ENCODE data around the gene SMYD5.
A peak's percentile ranks its signal among the peaks of the same experiment; 100 is the strongest.
"Not testable (repeated sequence)": the region's sequence is repeated elsewhere in the genome, so short reads cannot be mapped to it uniquely, and the experiment has no call there.

The SMYD5 gene

GRCh38 chr2:73214120-73215035 lies at the start of gene SMYD5:
Gene SMYD5 (plus strand): TSS chr2:73214245. CDS start chr2:73214267, 22 bp downstream.
- DNase-seq (ENCODE audit: low read depth in 2 of 3, low spot score in 2 of 3) = peak; percentile 75 to 79 (median 77)

- not testable (repeated sequence) for DNase-seq (ENCODE audit: low read depth in 2 of 3, low spot score in 2 of 3)
Observed at GRCh38 chr2:73165978-73166377, 48.1 kb upstream of the SMYD5 start.

DNA sequence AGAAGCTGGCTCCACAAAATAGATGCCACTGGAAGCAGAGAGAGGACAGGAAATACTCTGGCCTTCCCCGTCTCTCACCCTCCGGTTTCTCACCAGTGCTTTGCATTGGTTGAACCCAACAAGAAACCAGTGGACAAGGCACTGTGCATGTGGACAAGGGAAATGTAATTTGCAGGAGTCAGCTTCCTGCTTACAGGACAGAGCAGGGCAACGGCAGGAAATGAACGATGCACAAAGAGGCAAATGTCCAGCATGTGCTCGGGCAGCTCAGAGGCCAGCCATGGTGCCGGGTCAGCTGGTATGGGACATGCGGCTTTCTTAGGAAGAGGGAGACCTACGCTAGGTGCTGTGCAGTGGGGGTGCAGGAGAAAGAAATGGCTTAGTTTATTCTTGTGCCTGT lies 47.2 kb upstream of the SMYD5 start:
- not testable (repeated sequence) for DNase-seq (ENCODE audit: low read depth in 2 of 3, low spot score in 2 of 3)

- DNase-seq (ENCODE audit: low read depth in 2 of 3, low spot score in 2 of 3) = not testable (repeated sequence)
Observed at GRCh38 chr2:73168348-73168747, 45.7 kb upstream of the SMYD5 start.

- not testable (repeated sequence) for DNase-seq (ENCODE audit: low read depth in 2 of 3, low spot score in 2 of 3)
Observed at GRCh38 chr2:73170341-73170740, 43.7 kb upstream of the SMYD5 start.

DNA sequence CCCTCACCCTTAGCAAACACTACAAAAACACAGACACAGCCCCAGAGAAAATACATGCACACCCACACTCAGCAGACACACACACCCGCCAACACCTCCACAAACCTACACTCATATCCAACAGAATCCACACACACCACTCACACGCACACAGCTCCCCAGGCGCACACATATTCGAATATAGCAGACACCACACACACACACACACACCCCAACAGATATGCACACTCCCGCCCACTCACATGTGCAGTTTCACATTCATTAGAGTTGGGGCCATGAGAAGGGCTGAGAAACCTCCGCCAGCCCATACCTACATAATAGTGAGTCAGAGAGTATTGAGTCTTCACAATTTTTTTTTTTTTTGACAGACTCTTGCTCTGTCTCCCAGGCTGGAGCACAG lies 41.1 kb upstream of the SMYD5 start:
- DNase-seq (ENCODE audit: low read depth in 2 of 3, low spot score in 2 of 3) = peak in 1 of 3 experiments; percentile 19

DNA sequence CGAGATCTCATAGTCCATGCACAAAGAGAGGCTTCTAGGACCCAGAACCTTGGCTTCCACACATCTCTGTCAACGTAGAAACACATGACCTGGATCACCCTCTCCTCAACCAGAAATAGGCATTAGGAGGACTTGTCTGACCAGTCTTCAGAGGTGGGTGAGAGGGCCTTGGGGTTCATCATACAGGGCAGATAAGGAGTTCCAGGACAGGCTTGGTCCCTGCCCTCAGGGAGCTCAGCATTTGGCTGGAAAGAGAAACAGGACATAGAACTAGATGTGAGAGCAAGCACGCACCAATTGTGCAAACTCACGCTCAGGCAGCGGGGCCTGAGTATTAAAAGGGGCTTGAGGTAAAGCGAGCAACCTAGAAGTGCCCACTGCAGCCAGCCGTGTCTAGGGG lies 40.3 kb upstream of the SMYD5 start:
- no peak for DNase-seq (ENCODE audit: low read depth in 2 of 3, low spot score in 2 of 3)

DNA sequence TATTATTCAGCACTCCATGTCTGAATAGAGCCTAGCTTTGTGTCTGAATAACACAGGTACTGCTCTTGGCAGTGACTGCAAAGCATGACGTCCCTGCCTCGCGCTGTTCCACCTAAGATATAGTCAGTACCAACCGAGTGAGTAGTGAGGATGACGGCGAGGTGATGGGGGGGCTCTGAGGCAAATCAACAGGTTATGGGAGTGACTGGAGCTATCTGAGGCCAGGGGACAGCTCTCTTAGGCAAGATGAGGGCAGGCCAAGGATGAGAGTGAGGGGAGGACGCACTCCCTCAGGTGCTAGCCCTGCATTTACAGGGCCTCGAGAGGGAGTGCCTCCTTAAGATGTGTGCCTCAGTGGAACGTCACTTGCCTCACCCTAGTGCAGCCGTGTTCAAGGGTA lies 39.8 kb upstream of the SMYD5 start:
- DNase-seq (ENCODE audit: low read depth in 2 of 3, low spot score in 2 of 3) = no peak

DNA sequence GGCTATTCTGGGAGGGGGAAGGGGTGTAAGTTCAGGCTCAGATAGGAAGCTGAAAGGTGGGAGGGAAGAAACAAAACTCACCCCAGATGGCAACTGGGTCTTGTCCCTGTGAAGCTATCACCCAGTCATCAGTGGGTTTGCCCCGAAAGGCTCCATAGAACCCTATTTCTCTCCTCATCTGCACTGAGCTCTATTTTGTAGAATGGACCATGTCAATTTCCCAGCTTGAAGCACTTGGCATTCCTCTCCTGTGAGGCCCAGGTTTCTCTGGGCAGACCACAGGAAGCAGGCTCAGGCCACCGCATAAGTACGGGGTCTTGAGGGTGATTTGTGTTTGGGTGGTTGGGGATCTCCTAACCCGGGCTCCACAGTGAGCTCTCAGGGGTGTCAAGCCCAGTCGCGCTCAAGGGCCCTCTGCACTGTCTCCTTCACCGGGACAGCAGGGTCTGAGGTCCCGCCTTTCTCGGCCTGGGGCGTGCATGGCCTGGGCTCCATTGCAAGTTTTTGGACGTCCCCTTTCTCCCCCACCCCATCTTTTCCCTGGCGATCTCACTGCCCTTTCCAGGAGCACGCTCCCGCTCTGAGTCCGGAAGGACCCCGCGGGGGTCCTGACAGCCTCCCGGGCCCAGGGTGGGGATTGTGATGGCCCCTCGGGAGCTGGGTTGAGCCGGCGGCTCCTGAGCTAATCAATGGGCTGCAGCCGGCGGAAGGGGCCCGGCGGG lies 38.9 kb upstream of the SMYD5 start:
- no peak for DNase-seq (ENCODE audit: low read depth in 2 of 3, low spot score in 2 of 3)

- peak; percentile 48 to 57 (median 51) for DNase-seq (ENCODE audit: low read depth in 2 of 3, low spot score in 2 of 3)
Observed at GRCh38 chr2:73175663-73176204, 38.3 kb upstream of the SMYD5 start.

DNA sequence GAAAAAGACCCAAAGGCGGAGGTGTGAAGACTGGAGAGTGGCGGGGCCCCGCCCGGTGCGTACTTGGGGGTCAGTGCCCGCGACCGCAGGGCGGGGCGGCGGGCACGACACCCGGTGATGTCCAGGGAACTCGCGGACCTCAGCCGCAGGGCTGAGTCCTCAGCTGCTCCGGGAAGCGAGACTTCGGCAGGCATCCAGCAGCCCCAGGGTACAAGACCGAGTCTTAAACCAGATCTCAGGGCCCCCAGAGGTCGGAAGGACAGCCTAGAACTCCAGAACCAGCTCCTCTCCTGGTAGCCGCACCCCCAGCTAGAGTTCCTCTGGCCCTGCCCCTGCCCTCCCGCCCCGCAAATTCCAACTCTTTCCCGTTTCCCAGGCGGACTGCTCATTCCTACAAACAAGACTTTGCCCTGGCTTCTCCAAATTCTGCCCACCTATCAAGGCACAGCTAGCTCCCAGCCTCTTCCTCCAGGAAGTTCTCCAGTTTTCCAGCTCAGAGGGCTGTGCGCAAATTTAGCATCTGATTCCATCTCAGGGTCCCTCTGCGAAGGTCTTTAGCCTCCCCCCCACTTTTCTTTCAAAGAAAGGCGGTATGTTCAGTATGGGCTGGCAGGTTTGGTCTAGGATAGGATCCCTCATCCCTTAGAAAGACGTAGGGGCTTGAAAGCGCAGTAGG lies 37.7 kb upstream of the SMYD5 start:
- no peak for DNase-seq (ENCODE audit: low read depth in 2 of 3, low spot score in 2 of 3)

DNA sequence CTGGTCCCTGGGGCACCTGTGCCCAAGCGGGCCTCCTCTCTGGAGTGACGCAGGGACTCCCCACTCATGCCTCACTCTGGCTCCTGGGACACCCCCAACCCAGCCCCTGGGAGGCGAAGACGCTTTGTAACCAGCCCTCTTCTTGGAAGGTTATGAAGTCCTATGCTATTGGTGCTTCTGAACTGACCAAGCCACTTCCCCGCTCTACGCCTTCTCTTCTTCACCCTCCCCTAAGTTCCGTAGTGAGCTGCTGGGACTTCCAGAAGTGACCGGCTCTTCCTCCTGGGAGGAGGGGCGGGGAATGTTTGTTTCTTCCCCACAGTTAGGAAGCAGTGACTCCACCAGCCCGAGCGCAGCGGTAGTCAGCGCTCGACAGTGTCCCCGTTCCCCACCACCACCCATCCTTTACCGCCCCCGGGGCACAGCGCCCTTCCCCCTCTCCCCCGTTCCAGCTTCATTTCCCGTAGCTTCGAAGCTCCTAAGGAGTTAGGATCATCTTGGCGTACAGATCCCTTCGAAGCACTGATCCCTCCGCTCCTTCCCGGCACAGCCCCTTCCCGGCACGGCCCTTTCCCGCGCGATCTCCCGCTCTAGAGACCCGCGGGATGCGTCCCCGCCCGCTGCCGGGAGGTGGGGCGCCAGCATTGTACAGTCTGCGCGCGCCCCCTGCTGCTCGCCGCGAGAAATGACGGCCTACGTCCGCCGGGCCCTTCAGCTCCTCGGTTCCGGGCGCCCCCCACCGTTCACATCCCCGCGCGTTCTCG lies 37.0 kb upstream of the SMYD5 start:
- DNase-seq (ENCODE audit: low read depth in 2 of 3, low spot score in 2 of 3) = peak; percentile 68 to 86 (median 75)

GRCh38 chr2:73177645-73178255 lies 36.3 kb upstream of the SMYD5 start:
- DNase-seq (ENCODE audit: low read depth in 2 of 3, low spot score in 2 of 3) = no peak

DNA sequence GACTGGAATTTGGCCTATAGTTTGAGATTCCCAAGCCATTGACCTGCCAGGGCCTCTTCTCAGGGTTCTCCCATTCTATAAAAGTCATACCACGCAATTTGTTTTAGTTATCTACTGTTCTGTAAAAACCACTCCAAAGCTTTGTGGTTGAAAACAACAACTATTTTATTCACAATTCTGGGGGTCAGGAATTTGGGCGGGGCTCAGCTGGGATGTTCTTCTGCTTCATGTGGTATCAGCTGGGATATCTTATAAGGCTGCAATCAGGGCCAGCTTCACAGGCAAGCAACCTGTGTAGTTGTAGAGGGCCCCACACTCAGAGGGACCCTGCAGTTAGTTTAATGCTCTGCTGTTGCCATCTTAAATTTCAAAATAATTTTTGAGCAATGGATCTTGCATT lies 28.1 kb upstream of the SMYD5 start:
- no peak for DNase-seq (ENCODE audit: low read depth in 2 of 3, low spot score in 2 of 3)

DNA sequence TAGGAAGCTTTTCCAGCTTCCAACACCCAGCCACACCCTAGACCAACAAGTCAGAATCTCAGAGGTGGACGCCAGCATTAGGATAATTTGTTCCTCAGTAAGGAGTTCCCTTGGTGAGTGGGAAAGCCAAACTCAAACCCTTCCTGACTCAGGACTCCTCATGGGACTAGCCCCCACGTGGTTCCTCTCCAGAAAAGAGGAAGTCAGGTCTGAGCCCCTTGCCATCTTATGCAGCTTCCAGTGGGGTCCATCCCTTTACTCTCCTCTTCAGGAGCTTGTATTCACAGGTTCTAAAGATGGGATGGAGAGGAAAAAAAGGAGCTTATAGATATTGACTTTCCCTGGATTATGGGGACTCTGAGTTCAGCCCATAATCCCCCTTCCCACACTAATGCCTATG lies 26.5 kb upstream of the SMYD5 start:
- no peak for DNase-seq (ENCODE audit: low read depth in 2 of 3, low spot score in 2 of 3)

DNA sequence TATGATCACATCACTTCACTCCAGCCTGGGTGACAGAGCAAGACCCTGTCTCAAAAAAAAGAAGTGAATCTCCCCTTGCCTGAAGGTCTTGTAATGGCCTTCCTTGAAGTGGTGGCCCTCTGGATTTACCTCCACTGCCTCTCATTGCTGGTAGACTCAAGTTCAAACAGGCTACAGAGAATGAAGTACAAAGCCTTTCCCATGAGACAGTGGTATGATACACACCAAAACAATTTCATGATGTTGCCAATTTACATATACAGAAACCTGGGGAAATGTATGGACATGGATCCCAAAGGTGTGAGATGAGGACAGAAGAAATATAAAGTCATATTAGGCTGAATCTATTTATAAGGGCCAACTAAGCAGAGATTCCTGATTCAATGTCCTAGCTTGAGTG lies 16.5 kb upstream of the SMYD5 start:
- DNase-seq (ENCODE audit: low read depth in 2 of 3, low spot score in 2 of 3) = no peak

GRCh38 chr2:73200281-73200680 lies 13.8 kb upstream of the SMYD5 start:
- DNase-seq (ENCODE audit: low read depth in 2 of 3, low spot score in 2 of 3) = not testable (repeated sequence)

GRCh38 chr2:73202156-73203054 lies 11.6 kb upstream of the SMYD5 start, which contains the start of gene NOTO:
Gene NOTO (plus strand): TSS chr2:73202574. CDS start chr2:73202667, 93 bp downstream.
- DNase-seq (ENCODE audit: low read depth in 2 of 3, low spot score in 2 of 3) = no peak

GRCh38 chr2:73203055-73203681 lies 10.9 kb upstream of the SMYD5 start:
- no peak for DNase-seq (ENCODE audit: low read depth in 2 of 3, low spot score in 2 of 3)

All from activated CD8-positive, alpha-beta memory T cell treated with anti-CD3 and anti-CD28 coated beads for 48 hours (primary cell).